ENCODE results near the gene FOXJ1.

The FOXJ1 gene

GRCh38 chr17:76104896-76105231 is 36.2 kb downstream of the FOXJ1 start:
- no peaks in the 10 kb centered on the region for H3K27me3 ChIP-seq (ENCODE audit: insufficient read depth, poor library complexity, severe bottlenecking)

DNA sequence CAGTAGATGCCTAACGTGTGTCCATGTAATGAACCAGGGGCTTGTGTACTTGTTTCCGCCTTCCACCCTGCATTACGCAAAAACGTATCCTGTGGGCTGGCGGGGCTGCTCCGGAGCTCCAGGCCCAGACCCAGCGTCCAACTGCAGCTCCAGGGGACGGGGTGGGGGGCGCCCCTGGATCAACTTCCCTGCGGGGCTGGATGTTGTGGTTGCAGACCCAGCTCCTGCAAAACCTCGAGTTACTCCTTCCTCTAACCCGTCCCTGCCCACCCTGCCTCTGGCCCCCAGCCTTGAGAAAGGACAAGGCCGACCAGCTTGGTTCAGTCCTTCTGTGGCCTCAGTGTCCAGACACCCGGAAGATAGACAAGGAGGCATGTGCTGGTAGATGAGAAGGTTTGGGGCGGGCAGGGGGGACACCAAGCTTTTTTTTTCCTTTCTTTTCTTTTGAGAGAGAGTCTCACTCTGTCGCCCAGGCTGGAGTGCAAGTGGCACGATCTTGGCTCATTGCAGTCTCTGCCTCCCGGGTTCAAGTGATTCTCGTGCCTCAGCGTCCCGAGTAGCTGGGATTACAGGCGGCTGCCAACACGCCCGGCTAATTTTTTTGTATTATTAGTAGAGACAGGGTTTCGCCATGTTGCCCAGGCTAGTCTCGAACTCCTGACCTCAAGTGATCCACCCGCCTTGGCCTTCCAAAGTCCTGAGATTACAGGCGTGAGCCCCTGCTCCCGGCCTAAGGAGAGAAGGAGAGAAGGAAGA is 36.7 kb downstream of the FOXJ1 start:
- peak; percentile 48 to 62 for DNase-seq (ENCODE audit: low read depth in 1 of 2, low spot score in 1 of 2)
- no peak for TF ChIP-seq POLR2AphosphoS5 (IDR thresholded peaks at IDR 0.05; ENCODE audit: low read depth)
- no peak for TF ChIP-seq GABPA (IDR thresholded peaks at IDR 0.05; ENCODE audit: low read depth)
- TF ChIP-seq CTCF (IDR thresholded peaks at IDR 0.05; ENCODE audit: insufficient read depth, low read length) = no peak
- TF ChIP-seq SPI1 (IDR thresholded peaks at IDR 0.05; ENCODE audit: borderline replicate concordance, low read depth) = no peak
- TF ChIP-seq, protein P1, sequence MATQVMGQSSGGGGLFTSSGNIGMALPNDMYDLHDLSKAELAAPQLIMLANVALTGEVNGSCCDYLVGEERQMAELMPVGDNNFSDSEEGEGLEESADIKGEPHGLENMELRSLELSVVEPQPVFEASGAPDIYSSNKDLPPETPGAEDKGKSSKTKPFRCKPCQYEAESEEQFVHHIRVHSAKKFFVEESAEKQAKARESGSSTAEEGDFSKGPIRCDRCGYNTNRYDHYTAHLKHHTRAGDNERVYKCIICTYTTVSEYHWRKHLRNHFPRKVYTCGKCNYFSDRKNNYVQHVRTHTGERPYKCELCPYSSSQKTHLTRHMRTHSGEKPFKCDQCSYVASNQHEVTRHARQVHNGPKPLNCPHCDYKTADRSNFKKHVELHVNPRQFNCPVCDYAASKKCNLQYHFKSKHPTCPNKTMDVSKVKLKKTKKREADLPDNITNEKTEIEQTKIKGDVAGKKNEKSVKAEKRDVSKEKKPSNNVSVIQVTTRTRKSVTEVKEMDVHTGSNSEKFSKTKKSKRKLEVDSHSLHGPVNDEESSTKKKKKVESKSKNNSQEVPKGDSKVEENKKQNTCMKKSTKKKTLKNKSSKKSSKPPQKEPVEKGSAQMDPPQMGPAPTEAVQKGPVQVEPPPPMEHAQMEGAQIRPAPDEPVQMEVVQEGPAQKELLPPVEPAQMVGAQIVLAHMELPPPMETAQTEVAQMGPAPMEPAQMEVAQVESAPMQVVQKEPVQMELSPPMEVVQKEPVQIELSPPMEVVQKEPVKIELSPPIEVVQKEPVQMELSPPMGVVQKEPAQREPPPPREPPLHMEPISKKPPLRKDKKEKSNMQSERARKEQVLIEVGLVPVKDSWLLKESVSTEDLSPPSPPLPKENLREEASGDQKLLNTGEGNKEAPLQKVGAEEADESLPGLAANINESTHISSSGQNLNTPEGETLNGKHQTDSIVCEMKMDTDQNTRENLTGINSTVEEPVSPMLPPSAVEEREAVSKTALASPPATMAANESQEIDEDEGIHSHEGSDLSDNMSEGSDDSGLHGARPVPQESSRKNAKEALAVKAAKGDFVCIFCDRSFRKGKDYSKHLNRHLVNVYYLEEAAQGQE (IDR thresholded peaks at IDR 0.05; ENCODE audit: insufficient replicate concordance, low read depth) = no peak
- no peaks in the 10 kb centered on the region for H3K27me3 ChIP-seq (ENCODE audit: insufficient read depth, poor library complexity, severe bottlenecking)
- H3K4me3 ChIP-seq (replicated peaks; ENCODE audit: insufficient read depth, low read length) = peak overlapping the region; percentile 89
- peak overlapping the region; percentile 83 for H3K27ac ChIP-seq (replicated peaks)

More at GRCh38 chr17:76104896-76105231, 36.2 kb downstream of the FOXJ1 start:
- Histone ChIP-seq H3K27ac (replicated peaks) (peak overlapping the region; percentile 83), H3K4me3 (replicated peaks; ENCODE audit: insufficient read depth, low read length) (no peak overlapping the region)
- no peak for DNase-seq (ENCODE audit: low read depth in 1 of 2, low spot score in 1 of 2)
- TF ChIP-seq SPI1 (IDR thresholded peaks at IDR 0.05; ENCODE audit: borderline replicate concordance, low read depth) = peak; percentile 27; the same call in 1 of the 2 replicates
- TF ChIP-seq CTCF (IDR thresholded peaks at IDR 0.05; ENCODE audit: insufficient read depth, low read length) = no peak

DNA sequence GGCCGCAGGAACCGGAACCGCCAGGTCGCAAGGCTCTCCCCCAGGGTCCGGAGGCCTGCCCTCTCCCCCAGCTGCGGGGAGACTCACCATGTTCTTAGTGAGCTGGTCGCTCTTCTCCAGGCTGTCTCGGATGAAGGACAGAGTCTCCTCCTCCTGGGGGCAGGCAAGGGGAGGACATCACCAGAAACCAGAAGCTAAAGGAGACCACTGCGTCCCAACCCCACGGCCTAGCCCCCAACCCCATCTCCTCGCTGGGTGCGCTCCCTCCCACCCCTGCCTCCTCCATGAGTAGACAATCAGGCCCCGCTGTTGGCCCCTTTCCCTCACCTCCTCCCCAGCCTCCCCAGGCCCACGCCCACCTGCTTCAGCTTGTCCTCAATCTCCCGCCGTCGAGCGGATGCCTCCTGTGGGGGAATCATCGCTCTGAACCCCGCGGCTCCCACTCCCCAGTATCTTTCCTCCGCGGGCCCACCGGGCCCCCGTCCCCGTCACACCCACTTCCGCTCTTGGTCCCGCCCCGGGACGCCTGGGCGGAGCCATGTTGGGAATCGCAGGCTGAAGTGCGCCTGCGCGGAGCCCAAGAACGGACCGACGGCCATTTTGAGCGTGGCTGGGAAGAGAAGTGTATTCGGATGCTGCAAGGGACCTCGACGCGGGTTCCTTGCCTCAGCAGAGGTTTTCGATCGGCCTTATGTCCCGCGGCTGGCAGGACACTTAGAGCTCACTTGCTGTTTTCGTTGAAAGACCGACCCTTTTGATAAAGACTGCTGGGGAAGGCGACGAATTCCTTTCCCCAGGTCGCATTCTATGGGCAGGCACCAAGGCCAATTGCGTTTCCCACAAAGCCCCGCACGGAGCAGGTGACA is 37.5 kb downstream of the FOXJ1 start, which contains the start of gene EXOC7:
TSS of gene EXOC7 (minus strand) at position 514 of the 866 bp plus-strand sequence. CDS start at position 419, 95 bp downstream.
- peak; percentile 92 for TF ChIP-seq SPI1 (IDR thresholded peaks at IDR 0.05; ENCODE audit: borderline replicate concordance, low read depth)
- TF ChIP-seq GABPA (IDR thresholded peaks at IDR 0.05; ENCODE audit: low read depth) = peak; percentile 65
- no peak for TF ChIP-seq CTCF (IDR thresholded peaks at IDR 0.05; ENCODE audit: insufficient read depth, low read length)
- TF ChIP-seq, protein P1 (IDR thresholded peaks at IDR 0.05; ENCODE audit: insufficient replicate concordance, low read depth) = peak; percentile 62
- peak; percentile 97 for TF ChIP-seq POLR2AphosphoS5 (IDR thresholded peaks at IDR 0.05; ENCODE audit: low read depth)
- H3K27ac ChIP-seq (replicated peaks) = peak within 1 kb of the TSS; percentile 83
- peak within 1 kb of the TSS; percentile 89 for H3K4me3 ChIP-seq (replicated peaks; ENCODE audit: insufficient read depth, low read length)
- DNase-seq (ENCODE audit: low read depth in 1 of 2, low spot score in 1 of 2) = peak; percentile 85 to 91
- no peaks in the 10 kb centered on the region for H3K27me3 ChIP-seq (ENCODE audit: insufficient read depth, poor library complexity, severe bottlenecking)

Measured in HL-60 (cell line).